RWPE2 (cell line): ENCODE results near the gene ABHD4.

Source experiments
- ATAC-seq: fragments of 200-7000 bp; cut with Tn5 transposase; 3 replicates; pipeline ENCODE4 v1.9.1; 2021; ENCODE audit warnings: low read depth
- DNase-seq: peaks from one replicate; pipeline ENCODE4 v3.0.0-alpha.2; 2020; ENCODE audit warnings: low spot score
- H3K27ac ChIP-seq: fragments of 450-650 bp; 2 replicates; pipeline ENCODE4 v1.5.1; 2017; ENCODE audit warnings: mild to moderate bottlenecking; ENCODE audit not compliant: poor library complexity, severe bottlenecking
- H3K27me3 ChIP-seq: fragments of 250-450 bp; sonication (Bioruptor Pico); 2 replicates; pipeline ENCODE4 v1.5.1; 2021; ENCODE audit warnings: mild to moderate bottlenecking, moderate library complexity; ENCODE audit not compliant: insufficient read depth, poor library complexity, severe bottlenecking
- H3K36me3 ChIP-seq: fragments of 250-450 bp; sonication (Bioruptor Pico); 2 replicates; pipeline ENCODE4 v1.5.1; 2020; ENCODE audit warnings: low read depth, mild to moderate bottlenecking, moderate library complexity
- H3K4me1 ChIP-seq: fragments of 250-450 bp; sonication (Bioruptor Pico); 2 replicates; pipeline ENCODE4 v1.5.1; 2021; ENCODE audit warnings: mild to moderate bottlenecking, moderate library complexity; ENCODE audit not compliant: insufficient read depth, poor library complexity, severe bottlenecking
- H3K4me3 ChIP-seq: fragments of 250-450 bp; sonication (Bioruptor Pico); 2 replicates; pipeline ENCODE4 v1.5.1; 2021; ENCODE audit warnings: mild to moderate bottlenecking, moderate library complexity; ENCODE audit not compliant: severe bottlenecking
- H3K9me3 ChIP-seq: fragments of 250-450 bp; sonication (Bioruptor Pico); 2 replicates; pipeline ENCODE4 v1.5.1; 2021; ENCODE audit warnings: mild to moderate bottlenecking, moderate library complexity; ENCODE audit not compliant: severe bottlenecking
- TF ChIP-seq, protein P1 (sequence below): fragments of 450-650 bp; IDR thresholded peaks from one replicate; pipeline ENCODE4 v1.5.1; 2017; ENCODE audit warnings: mild to moderate bottlenecking, moderate library complexity; ENCODE audit not compliant: poor library complexity, severe bottlenecking

The ABHD4 gene

DNA sequence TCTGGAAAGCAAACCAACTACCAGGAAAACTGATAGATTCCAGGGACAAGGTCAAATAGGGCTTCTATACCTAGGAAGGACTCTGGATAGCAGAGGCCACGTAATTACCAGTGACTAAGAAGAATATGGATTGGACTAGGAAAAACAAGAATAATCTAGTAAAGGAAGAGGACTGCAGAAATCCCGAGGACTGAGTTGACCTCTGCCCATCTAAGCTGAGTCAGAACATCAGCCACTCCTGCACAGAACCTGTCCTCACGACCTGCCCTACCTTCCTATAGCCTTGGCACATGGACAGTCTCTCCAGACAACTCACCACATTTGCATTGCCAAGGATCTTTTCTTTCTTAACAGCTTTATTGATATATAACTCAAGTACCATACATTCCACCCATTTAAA lies 43.7 kb downstream of the ABHD4 start:
- Histone ChIP-seq H3K9me3 (no peaks in the 10 kb centered on the region), H3K36me3 (no peaks in the 10 kb centered on the region), H3K27ac (no peak overlapping the region), H3K4me1 (peaks cover 18% of the 10 kb centered on the region), H3K4me3 (no peak overlapping the region), H3K27me3 (no peaks in the 10 kb centered on the region)
- DNase-seq (no peak), ATAC-seq (peak; percentile 63)
- TF ChIP-seq, protein P1, sequence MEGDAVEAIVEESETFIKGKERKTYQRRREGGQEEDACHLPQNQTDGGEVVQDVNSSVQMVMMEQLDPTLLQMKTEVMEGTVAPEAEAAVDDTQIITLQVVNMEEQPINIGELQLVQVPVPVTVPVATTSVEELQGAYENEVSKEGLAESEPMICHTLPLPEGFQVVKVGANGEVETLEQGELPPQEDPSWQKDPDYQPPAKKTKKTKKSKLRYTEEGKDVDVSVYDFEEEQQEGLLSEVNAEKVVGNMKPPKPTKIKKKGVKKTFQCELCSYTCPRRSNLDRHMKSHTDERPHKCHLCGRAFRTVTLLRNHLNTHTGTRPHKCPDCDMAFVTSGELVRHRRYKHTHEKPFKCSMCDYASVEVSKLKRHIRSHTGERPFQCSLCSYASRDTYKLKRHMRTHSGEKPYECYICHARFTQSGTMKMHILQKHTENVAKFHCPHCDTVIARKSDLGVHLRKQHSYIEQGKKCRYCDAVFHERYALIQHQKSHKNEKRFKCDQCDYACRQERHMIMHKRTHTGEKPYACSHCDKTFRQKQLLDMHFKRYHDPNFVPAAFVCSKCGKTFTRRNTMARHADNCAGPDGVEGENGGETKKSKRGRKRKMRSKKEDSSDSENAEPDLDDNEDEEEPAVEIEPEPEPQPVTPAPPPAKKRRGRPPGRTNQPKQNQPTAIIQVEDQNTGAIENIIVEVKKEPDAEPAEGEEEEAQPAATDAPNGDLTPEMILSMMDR: no peak

DNA sequence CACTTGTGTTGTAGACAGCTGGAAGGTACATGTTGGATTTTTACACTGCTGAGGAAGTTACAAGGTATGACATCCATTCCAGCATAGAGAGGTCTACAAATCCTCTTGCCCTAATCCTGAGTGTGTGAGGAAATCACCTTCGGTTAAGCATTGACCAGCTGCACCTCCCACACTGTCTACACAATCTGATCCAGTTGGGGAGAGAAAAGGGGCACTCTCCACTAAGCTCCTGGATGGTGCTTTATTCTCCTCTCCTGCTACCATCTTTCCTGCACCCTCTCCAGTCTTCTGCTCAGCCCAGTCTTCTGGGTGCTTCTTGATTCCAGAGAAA lies 46.2 kb downstream of the ABHD4 start, which contains the start of gene OR6J1:
Gene OR6J1 (minus strand): TSS at position 48 of the 331 bp plus-strand sequence. CDS start 9,541 bp downstream, outside the sequence.
- TF ChIP-seq, protein P1: peak; percentile 34
- DNase-seq (no peak), ATAC-seq (peak; percentile 7; the same call in 2 of the 3 replicates)
- peaks cover 29% of the 10 kb centered on the region for H3K4me1 ChIP-seq
- H3K27me3 ChIP-seq: no peaks in the 10 kb centered on the region
- no peaks in the 10 kb centered on the region for H3K9me3 ChIP-seq
- H3K27ac ChIP-seq: no peak within 1 kb of the TSS
- H3K36me3 ChIP-seq: no peaks in the 10 kb centered on the region
- no peak within 1 kb of the TSS for H3K4me3 ChIP-seq

DNA sequence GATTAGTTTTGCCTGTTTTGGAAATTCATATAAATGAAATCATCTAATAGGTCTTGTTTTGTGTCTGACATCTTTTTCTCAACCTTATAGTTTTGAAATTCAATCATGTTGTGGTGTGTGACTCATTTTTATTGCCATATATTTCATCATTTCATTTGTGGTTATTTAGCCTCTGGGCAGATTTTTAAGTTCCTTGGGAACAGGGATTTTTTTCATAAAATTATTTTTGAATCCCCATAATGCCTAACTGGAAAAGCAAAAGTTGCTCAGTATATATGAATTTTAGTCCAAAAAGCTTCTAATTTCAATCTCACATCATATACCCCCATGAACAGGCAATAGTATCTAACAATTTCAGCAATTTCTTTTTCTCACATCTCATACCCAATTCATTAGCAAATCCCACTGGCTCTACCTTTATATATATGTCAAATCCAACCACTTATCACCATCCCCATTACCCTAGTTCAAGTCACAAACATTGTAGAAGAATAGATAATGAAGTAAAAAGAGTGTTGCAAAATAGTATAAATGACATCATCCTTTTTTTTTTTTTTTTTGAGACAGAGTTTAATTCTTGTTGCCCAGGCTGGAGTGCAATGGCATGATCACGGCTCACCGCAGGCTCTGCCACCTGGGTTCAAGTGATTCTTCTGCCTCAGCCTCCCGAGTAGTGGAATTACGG lies 48.6 kb downstream of the ABHD4 start:
- TF ChIP-seq, protein P1: no peak
- Histone ChIP-seq H3K4me1 (peaks cover 39% of the 10 kb centered on the region), H3K9me3 (no peaks in the 10 kb centered on the region), H3K27ac (peak overlapping the region; percentile 85), H3K36me3 (no peaks in the 10 kb centered on the region), H3K4me3 (no peak overlapping the region), H3K27me3 (no peaks in the 10 kb centered on the region)
- no peak for DNase-seq
- peak; percentile 34 for ATAC-seq

DNA sequence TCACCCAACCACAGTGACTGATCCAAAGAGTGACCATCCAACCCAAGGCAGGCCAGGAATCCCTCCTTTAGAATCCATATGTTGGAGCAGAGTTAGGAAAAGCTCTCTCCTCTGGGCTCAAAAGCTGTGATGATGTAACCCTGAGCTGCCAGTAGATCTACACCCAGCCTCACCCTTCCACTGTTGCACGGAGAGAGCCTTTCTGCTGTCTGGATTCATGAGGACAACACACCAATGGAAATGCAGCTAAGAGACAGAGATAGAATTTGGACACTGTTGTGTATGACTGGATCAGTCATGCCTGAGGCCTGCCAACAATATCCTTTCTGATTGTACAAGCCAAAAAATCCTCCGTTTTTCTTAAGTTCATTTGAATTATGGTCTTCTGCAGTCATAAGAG lies 50.4 kb downstream of the ABHD4 start:
- Histone ChIP-seq H3K4me1 (peaks cover 36% of the 10 kb centered on the region), H3K36me3 (no peaks in the 10 kb centered on the region), H3K4me3 (no peak overlapping the region), H3K9me3 (no peaks in the 10 kb centered on the region), H3K27me3 (no peaks in the 10 kb centered on the region), H3K27ac (no peak overlapping the region)
- ATAC-seq (no peak), DNase-seq (no peak)
- TF ChIP-seq, protein P1: no peak

DNA sequence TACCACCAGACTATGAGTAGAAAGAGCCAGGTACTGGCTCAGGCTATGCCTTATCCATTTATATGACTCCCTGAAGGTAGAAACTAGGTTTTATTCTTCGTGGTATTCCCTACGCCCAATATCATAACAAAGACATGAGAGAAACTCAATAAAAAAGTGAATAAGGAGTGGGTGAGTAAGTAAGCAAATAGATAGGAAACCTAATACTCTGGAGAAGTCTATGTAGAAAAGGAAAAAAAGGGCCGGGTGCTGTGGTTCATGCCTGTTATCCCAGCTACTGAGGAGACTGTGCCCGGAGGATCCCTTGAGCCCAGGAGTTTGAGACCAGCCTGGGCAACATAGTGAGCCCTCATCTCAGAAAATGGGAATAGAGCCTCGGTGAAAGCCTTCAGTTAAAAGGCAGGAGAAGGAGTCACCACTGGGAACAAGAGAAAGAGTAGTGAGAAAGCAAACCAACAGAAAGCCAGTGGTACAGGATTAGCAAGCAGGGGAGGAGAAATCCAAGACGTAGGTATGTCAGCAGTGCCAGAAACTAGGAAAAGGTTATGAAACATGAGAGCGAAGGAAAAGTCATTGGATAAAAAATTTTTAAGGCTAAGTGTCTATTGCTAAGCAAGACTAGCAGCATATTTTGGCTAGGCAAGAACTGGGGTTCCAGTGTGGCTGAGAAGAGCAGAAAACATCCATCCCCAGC lies 52.1 kb downstream of the ABHD4 start:
- Histone ChIP-seq H3K36me3 (no peaks in the 10 kb centered on the region), H3K27me3 (no peaks in the 10 kb centered on the region), H3K4me1 (peaks cover 36% of the 10 kb centered on the region), H3K4me3 (no peak overlapping the region), H3K27ac (peak overlapping the region; percentile 11), H3K9me3 (no peaks in the 10 kb centered on the region)
- no peak for DNase-seq
- peak; percentile 69 for ATAC-seq
- TF ChIP-seq, protein P1: no peak
